NCI-H1417 (cell line): ENCODE measurements around the gene LMTK3.

Experiments
- DNase-seq, 3 experiments: peaks; one replicate each; lab custom pipeline; 2025; lab: John Stamatoyannopoulos, UW

The LMTK3 gene

DNA sequence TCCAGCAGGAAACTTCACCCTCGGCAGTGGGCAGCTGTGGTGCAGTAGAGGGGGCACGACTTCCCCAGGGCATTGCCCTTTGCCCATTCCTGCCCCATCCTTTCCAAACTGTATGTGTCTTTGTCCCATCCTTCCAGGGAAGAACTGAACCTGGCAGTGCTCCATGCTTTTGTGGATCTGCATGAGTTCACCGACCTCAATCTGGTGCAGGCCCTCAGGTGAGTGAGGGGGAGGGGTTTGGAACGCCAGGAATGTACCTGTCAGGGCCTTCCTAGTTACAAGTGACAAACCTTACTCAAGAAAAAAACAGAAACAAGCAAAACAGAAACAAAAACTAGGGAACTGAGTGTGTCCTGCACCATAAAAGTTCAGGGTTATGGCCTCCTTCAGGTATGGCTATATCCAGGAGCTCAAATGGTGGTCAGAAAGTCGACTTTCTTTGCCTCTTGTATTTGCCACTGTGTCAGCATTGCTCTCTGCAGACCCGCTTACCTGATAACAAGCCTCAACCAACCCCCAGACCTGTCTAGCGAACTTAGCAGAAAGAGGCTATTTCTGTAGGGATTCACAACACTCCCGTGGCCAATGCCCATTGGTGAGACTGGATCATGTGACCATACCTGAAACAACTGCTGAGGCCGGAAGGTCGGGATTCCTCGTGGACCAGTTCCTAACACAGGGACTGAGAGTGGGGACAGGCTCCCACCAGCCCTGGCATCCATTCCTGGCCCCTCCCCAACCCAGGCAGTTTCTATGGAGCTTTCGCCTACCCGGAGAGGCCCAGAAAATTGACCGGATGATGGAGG lies 38.3 kb downstream of the LMTK3 start:
- no peak for DNase-seq

DNA sequence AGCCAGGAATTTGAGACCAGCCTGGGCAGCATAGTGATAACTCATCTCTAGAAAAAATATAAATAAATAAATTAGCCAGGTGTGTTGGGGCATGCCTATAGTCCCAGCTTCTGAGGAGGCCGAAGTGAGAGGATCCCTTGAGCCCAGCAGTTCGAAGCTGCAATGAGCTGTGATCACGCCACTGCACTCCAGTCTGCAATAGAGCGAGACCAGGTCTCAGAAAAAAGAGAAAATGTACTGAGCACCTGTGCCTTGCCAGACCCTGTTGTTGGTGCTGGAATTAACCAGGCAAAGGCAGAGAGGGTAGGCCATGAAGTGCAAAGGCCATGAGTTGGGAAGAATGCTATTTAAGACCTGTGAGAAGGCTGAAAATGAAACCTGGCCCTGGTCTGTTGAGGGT lies 39.8 kb downstream of the LMTK3 start:
- DNase-seq: peak in 1 of 3 experiments; percentile 72

DNA sequence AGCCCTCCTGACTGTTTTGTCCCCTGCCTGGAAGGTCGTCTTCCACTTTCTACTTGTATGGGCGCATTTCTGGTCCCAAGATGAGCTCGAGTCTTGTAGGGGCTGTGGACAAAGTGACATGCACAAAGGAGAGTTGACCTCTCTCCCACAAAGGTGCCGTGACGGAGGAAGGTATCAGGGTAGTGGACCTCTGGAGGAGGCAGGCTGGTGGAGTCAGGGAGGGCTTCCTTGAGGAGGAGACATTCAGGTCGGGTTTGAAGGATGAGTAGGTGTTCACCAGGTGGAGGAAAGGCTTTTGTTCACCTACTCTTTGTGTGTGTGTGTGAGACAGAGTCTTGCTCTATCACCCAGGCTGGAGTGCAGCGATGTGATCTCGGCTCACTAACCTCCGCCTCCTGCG lies 40.8 kb downstream of the LMTK3 start:
- DNase-seq: no peak

DNA sequence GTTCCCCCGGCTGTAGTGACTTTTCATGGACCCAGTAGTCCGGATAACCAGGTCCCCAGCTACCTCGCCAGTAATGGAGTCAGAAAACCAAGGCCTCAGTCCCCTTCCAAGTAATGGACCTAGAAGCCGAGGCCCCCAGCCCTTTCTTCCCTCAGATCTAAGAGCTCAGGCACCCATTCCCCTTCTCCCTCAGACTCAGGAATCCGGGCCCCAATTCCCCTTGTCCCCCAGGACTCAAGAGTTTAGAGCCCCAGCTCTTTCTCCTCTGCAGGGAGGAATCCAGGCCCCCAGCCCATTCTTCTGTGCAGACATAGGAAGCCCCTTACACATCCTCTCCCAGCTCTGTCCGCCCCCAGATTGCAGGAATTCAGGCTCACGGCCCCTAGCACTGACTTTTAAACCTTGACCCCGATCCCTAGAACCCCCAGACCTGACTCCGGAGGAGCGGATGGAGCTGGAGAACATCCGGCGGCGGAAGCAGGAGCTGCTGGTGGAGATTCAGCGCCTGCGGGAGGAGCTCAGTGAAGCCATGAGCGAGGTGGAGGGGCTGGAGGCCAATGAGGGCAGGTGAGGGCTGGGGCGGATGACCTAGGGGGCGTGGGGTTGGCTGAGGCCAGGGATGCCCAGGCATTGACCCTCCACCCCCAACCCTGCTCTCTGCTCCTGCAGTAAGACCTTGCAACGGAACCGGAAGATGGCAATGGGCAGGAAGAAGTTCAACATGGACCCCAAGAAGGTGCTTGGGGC lies 41.5 kb downstream of the LMTK3 start:
- no peak for DNase-seq

DNA sequence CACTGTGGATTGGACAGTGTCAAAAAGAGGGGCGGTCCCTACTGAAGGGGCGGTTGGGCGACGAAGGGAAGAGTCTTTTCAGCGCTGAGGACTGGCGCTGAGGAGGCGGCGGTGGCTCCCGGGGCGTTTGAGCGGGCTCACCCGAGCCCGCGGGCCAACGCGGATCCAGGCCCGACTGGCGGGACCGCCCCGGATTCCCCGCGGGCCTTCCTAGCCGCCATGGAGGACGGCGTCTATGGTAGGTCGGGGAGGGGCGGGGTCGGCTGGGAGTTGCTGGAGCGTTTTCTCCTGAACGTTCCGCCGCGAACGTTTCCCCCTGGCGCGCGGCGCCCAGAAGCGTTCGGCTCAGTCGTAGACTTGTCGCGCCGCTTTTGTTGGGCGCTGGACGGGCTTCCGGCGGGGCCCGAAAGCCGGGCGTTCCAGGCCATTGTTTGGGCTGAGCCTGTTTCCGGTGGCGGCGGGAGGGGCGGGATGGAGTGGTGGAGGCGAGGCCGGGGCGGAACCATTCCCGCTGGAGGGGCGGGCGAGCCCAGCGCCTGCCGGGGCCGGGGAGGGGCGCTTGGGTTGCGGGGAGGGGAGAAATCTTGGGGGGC lies 42.2 kb downstream of the LMTK3 start, which contains the start of gene CYTH2:
CYTH2 (plus strand) TSS at position 81 of the 593 bp plus-strand sequence; CDS start at position 220, 139 bp downstream.
- DNase-seq: peak; percentile 73 to 83 (median 81)

DNA sequence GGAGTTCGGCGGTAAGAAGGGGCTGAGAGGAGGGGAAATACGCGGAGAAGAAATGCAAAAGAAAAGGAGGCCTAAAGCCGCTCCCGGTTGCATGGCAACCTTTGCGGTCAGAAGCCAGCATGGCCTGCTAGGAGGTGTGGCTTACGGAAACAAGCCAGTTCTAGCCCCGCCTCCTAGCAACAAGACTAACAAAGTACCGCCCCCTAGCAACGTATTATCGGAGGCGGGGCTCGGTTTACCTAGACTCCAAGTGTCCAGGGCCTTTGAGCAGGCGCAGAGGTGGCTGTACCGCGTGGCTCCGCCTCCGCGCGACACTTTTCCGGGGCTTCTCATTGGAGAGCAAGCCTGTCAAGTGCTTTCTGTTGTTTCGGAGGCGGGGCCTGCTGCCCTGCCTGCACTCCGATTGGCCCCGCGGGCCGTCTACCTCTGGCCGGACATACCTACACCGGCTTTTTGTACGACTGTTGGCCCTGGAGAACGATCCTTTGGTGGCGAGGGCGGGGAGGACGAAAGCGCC lies 42.8 kb downstream of the LMTK3 start:
- peak; percentile 100 for DNase-seq

DNA sequence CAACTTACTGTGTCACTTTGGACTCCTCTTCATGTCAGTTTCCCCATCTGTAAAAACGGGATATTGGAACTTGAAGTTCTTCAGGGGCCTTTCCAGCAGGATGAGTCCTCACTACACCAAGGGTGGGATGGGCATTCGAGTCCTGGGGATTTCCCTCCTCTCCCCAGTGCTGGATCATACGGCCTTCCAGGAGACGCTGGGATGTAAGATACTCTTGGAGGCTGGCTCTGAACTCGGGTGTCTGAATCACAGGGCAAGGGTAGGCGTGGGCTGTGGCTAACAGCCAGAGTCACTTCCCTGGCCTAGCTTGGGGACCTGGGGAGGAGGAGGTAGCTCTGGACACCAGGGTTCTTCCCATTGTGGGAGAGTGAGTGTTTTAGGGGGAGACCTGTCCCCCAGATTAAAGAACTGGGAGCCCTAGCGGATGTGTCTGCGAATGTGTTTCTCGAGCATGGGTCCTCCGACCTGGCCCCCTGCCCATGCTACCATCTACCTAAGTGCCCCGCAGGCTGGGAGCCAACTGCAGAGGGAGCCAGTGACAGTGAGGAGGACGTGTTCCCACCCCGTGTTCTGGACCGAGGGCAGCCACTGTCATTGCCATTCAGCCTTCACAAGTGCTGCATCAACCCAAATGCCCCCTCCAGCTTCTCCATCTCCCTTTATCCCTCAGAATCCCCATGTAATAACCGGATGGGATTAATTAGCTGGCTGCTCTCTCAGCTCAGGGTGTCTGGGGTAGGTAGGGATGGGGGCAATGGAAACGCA lies 44.9 kb downstream of the LMTK3 start:
- DNase-seq: no peak

DNA sequence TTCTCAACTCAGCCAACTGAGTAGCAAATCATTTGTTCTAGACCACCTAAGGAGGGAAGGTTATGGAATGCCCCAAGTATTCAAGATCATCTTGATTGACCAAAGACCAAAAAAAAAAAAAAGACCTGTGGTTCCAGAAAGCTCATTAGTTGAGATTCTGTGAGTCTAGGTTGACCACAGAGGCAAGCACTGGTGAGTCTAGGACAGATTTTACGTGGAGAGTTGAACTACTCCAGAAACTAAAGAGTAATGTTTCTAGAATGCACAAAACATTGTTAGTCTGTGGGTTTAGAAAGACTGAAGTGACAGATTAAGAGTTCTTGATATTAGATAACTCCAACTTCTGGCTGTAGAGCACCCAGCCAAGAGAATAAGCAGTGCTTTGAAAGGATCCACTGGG lies 46.4 kb downstream of the LMTK3 start:
- no peak for DNase-seq

DNA sequence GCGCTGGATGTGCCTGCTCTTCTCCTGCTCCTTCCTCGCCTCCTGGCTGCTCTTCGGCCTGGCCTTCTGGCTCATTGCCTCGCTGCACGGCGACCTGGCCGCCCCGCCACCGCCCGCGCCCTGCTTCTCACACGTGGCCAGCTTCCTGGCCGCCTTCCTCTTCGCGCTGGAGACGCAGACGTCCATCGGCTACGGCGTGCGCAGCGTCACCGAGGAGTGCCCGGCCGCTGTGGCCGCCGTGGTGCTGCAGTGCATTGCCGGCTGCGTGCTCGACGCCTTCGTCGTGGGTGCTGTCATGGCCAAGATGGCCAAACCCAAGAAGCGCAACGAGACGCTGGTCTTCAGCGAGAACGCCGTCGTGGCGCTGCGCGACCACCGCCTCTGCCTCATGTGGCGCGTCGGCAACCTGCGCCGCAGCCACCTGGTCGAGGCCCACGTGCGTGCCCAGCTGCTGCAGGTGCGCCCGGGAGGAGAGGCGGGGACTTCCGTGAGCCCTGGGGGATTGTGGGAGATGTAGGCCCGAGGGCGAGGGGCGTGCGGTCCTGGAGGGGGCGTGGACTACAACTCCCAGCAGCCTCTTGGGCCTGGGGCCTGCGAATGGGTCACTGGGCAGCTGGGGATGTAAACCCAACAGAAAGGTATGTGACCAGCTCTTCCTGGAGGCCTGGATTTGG lies 49.5 kb downstream of the LMTK3 start:
- DNase-seq: peak in 1 of 3 experiments; percentile 4

DNA sequence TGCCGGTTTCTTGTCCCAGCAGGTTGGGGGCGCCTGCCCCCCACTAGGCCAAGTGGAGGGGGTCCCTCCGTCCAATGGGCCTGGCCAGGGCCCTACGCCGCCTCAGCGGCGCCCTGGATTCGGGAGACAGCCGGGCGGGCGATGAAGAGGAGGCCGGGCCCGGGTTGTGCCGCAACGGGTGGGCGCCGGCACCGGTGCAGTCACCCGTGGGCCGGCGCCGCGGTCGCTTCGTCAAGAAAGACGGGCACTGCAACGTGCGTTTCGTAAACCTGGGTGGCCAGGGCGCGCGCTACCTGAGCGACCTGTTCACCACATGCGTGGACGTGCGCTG lies 50.0 kb downstream of the LMTK3 start:
- DNase-seq: no peak

DNA sequence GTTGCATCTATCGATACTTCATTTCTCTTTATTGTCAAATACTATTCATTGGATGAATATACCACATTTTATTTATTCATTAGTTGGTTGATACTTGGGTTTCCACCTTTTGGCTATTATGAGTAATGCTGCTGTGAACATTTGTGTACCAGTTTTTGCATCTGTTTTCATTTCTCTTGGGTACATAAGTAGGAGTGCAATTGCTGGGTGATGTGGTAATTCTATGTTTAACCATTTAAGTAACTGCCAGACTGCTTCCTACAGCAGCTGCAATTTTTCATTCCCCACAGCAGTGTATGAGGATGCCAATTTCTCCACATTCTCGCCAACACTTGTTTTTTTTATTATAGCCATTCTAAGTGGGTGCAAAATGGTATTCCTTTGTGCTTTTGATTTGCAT lies 53.6 kb downstream of the LMTK3 start:
- no peak for DNase-seq

DNA sequence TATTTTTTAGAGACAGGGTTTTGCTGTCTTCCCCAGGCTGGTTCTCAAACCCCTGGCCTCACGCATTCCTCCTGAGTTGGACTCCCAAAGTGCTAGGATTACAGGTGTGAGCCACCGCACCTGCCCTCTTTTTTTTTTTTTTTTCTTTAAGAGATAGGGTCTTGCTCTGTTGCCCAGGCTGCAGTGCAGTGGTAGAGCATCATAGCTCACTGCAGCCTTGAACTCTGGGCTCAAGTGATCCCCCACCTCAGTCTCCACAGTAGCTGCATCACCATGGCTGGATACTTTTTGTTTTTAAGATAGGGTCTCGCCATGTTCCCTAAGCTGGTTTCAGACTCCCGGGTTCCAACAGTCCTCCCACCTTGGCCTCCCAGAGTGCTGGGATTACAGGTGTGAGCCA lies 54.8 kb downstream of the LMTK3 start:
- no peak for DNase-seq

DNA sequence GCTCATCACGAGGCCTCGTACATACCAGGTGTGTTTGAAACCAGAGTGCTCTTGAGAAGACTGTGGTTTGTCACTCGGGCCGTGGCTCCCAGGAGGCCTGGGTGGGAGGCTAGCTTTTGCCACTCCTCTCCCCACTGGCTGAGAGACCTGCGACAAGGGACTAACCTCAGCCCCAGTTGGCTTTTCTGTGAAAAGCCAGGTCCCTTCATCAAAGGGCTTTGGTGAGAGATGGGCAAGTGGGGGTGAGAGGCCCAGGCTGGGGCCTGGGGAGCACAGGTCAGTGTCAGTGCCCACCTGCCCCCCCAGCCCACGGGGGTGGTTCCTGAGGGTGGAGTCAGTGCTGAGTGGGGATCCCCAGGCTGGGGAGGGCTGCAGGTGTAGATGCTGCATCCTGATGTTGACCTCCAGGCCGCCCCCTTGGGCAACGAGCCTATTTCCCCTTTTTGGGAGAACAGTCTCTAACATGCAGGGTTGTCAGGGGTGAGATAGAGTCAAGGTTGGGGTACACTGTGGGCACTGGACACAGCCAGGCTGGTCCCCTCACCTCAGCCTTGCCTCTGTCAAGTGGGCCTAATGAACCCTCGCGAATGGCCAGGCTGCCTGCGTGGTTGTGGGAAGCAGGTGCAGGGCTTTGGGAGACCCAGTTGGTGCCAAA lies 55.6 kb downstream of the LMTK3 start:
- no peak for DNase-seq

DNA sequence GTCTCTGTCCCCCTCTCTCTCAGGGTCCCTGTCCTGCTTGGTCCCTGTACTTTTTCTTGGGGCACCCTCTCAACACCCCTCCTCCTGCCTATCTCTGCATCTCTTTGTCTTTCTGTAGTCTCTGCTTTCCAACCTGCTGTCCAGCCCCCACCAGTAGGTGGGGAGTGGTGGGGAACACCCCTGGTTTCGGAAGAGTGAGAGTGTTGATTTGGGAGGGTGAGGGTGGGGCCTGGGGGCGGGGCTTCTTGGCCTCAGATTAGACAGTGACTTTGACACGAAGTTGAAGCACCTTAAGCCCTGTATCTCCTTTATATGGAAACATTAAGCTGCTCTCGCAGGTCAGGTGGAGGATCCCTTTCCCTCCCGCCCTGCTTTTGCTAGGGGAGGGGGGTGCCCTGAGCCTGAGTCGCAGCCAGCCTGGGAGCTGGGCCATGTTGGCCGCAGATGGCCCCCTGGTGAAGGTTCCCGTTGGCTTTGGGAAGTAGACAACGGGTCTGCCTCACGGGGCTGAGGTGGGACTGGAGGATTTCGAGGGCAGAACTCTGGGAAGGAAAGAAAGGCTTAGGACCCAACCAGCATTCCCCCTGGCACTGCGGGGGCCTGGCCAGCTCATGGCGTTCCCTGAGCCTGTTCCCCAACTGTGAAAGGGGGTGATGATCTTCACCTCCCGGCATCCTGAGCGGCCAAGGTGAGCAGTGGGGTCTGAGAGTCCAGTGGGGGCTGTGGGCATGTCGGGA lies 56.3 kb downstream of the LMTK3 start, which contains the start of gene KCNJ14:
KCNJ14 (plus strand) TSS at position 404 of the 737 bp plus-strand sequence. CDS start 6,151 bp downstream, outside the sequence.
- DNase-seq: no peak

DNA sequence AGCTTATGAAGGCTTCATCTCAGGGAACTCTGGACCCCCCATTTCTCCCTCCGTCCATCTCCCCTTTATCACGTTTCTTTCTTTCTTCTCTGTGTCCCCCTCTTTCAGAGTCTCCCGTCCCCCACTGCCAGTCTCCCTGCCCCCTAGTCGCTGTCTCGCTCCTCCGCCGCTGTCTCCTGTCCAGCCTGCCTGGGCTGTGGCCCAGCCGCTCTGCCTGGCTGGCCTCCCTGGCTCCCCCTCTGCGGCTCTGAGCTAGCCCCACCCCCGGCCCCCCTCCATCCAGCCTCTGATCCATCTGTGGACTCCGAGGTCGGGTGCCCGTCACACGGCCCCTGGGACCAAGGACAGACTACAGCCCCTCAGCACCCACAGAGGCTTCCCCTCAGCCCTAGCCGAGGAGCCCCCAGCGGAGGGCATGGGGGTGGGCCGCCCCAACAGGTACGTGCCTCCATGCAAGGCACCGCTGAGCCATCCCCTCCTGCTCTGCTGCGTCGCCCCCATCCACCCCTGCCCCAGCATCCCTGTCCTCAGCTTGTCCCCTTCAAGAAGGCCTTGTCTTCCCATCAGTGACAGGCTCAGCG lies 57.4 kb downstream of the LMTK3 start:
- DNase-seq: no peak

DNA sequence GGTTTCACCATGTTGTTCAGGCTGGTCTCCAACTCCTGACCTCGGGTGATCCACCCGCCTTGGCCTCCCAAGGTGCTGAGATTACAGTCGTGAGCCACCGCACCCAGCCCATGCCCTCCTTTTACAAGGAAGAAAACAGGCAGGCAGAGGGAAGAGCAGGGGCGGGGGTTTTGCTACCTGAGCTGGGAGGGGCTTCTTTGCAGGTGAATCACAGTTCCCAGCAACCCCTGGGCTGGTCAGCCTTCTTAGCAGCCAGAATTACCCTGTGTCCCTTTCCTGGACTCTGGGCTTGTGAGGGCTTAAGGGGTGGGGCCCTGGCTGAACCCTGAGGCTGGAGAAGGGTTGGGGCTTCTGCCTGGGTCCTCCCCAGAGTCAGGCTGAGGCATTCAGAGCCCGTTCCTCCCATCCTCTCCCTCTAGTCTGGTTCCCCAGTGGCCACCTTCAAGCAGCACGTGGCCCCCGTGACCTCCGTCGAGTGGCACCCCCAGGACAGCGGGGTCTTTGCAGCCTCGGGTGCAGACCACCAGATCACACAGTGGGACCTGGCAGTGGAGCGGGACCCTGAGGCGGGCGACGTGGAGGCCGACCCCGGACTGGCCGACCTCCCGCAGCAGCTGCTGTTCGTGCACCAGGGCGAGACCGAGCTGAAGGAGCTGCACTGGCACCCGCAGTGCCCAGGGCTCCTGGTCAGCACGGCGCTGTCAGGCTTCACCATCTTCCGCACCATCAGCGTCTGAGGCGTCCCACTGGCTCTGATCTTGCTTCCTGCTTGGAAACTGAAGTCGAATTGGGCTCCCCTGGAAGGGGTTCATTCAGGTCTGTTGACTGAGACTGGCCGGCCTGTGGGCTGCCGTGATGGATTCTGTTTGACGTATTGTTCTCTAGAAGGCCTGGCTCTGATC lies 59.1 kb downstream of the LMTK3 start:
- DNase-seq: no peak

DNA sequence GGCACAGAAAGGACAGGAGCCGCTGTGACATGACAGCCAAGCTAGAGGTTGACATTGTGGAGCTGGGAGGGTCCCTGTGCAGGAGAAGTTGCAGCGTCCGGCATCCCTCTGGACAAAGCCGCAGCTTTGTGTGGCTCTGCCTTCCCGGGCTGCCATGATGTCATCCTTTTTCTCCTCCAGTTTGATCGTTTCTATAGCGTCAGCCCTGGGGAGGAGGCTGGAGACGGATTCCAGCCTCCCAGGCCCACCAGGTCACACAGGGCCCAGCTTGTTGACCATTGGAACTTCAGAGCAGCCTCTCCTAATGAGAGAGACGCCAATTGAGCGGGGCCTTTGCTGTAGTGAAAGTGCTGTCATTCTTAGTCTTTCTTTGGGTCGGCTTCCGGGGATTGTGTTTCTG lies 60.0 kb downstream of the LMTK3 start:
- DNase-seq: no peak

DNA sequence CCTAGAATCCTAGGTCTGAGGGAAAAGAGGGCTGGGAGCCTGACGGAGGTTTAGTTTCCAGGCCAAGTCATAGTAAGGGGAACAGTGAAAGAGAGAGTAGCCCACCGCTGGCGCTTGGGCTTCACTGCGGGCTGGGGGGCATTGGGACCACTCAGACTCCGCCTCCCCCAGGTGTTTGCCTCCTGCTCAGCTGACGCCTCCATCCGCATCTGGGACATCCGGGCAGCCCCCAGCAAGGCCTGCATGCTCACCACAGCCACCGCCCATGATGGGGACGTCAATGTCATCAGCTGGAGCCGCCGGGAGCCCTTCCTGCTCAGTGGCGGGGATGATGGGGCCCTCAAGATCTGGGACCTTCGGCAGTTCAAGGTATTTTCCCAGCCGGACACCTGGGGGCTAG lies 60.8 kb downstream of the LMTK3 start:
- no peak for DNase-seq

DNA sequence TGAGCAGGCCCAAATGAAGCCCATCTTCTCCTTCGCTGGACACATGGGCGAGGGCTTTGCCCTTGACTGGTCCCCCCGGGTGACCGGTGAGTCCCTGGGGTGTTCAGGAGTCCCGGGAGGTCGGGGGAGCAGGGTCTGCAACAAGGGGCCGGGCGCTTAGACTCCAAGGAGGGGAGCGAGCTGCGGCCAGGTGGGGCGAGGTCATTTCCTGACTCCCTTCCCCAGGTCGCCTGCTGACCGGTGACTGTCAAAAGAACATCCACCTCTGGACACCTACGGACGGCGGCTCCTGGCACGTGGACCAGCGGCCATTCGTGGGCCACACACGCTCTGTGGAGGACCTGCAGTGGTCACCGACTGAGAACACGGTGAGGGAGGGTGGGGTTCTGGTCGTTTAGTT lies 61.2 kb downstream of the LMTK3 start:
- no peak for DNase-seq
